Measurements from ENCODE around the gene ATF6.

DNA sequence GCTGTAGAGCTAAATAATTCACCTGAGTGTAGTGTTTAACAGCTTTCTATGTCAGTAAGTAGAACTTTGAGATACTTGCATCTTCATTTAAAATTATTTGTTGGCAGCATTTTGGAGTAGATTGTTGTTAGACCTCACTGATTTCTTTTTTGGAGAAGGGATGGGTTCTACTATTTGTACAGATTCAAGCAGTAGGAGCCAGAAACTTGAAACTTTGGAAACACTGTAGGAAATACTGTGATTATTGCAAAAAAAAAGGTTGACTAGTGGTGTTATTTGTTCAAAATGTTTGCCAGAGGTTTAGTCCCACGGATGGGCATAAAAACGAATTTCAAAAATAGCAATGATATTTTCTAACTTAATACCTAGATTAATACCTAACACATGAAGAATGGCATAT lies 102.7 kb downstream of the ATF6 start:
- TF ChIP-seq BHLHE40 (IDR thresholded peaks at IDR 0.05; ENCODE audit: low read length) = no peak
- no peak for TF ChIP-seq PRPF4 (IDR thresholded peaks at IDR 0.05; ENCODE audit: insufficient read depth, low read depth, low read length, poor library complexity, severe bottlenecking)
- no peak for TF ChIP-seq MCM5 (IDR thresholded peaks at IDR 0.05; ENCODE audit: low read depth)
- TF ChIP-seq EP300 (IDR thresholded peaks at IDR 0.05; ENCODE audit: low read length) = no peak
- TF ChIP-seq, protein P1, sequence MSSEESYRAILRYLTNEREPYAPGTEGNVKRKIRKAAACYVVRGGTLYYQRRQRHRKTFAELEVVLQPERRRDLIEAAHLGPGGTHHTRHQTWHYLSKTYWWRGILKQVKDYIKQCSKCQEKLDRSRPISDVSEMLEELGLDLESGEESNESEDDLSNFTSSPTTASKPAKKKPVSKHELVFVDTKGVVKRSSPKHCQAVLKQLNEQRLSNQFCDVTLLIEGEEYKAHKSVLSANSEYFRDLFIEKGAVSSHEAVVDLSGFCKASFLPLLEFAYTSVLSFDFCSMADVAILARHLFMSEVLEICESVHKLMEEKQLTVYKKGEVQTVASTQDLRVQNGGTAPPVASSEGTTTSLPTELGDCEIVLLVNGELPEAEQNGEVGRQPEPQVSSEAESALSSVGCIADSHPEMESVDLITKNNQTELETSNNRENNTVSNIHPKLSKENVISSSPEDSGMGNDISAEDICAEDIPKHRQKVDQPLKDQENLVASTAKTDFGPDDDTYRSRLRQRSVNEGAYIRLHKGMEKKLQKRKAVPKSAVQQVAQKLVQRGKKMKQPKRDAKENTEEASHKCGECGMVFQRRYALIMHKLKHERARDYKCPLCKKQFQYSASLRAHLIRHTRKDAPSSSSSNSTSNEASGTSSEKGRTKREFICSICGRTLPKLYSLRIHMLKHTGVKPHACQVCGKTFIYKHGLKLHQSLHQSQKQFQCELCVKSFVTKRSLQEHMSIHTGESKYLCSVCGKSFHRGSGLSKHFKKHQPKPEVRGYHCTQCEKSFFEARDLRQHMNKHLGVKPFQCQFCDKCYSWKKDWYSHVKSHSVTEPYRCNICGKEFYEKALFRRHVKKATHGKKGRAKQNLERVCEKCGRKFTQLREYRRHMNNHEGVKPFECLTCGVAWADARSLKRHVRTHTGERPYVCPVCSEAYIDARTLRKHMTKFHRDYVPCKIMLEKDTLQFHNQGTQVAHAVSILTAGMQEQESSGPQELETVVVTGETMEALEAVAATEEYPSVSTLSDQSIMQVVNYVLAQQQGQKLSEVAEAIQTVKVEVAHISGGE (CRISPR knock-in tag; IDR thresholded peaks at IDR 0.05) = no peak
